Measurements from ENCODE around the gene PIH1D1.
"Not testable (repeated sequence)": the region's sequence is repeated elsewhere in the genome, so short reads cannot be mapped to it uniquely, and the experiment has no call there.

Gene PIH1D1

GRCh38 chr19:49469828-49470614, 18.4 kb upstream of the PIH1D1 start:
- Histone ChIP-seq H3K9me3 (ENCODE audit: control insufficient read depth in 2 of 2, low read length in 2 of 2) (no peaks in the 10 kb centered on the region), H3K36me3 (ENCODE audit: control insufficient read depth in 2 of 2, insufficient read depth in 2 of 2, low read length in 2 of 2) (peaks cover 4 to 7% of the 10 kb centered on the region in 2 donors), H3K9ac (ENCODE audit: low read depth in 1 of 2, low read length in 2 of 2) (peak overlapping the region in 1 of 2 donors; percentile 47), H3K27ac (ENCODE audit: low read depth in 2 of 2, low read length in 2 of 2) (peak overlapping the region in 1 of 2 donors; percentile 71), H3K4me3 (ENCODE audit: low read length in 2 of 2) (no peak overlapping the region), H3K4me1 (ENCODE audit: control insufficient read depth in 2 of 2, insufficient read depth in 2 of 2, low read length in 2 of 2) (peaks cover 12 to 17% of the 10 kb centered on the region in 2 donors), H3K27me3 (ENCODE audit: control insufficient read depth in 2 of 2, insufficient read depth in 2 of 2, low read length in 2 of 2) (no peaks in the 10 kb centered on the region)

GRCh38 chr19:49468746-49469447, 17.3 kb upstream of the PIH1D1 start:
- Histone ChIP-seq H3K27ac (ENCODE audit: low read depth in 2 of 2, low read length in 2 of 2) (peak overlapping the region; percentile 42 to 73), H3K36me3 (ENCODE audit: control insufficient read depth in 2 of 2, insufficient read depth in 2 of 2, low read length in 2 of 2) (peaks cover 7 to 9% of the 10 kb centered on the region in 2 donors), H3K9ac (ENCODE audit: low read depth in 1 of 2, low read length in 2 of 2) (peak overlapping the region in 1 of 2 donors; percentile 6), H3K4me1 (ENCODE audit: control insufficient read depth in 2 of 2, insufficient read depth in 2 of 2, low read length in 2 of 2) (peaks cover 10 to 15% of the 10 kb centered on the region in 2 donors), H3K4me3 (ENCODE audit: low read length in 2 of 2) (no peak overlapping the region), H3K27me3 (ENCODE audit: control insufficient read depth in 2 of 2, insufficient read depth in 2 of 2, low read length in 2 of 2) (no peaks in the 10 kb centered on the region), H3K9me3 (ENCODE audit: control insufficient read depth in 2 of 2, low read length in 2 of 2) (no peaks in the 10 kb centered on the region)

- Histone ChIP-seq H3K9me3 (ENCODE audit: control insufficient read depth in 2 of 2, low read length in 2 of 2) (no peaks in the 10 kb centered on the region), H3K4me1 (ENCODE audit: control insufficient read depth in 2 of 2, insufficient read depth in 2 of 2, low read length in 2 of 2) (peaks cover 5 to 12% of the 10 kb centered on the region in 2 donors), H3K4me3 (ENCODE audit: low read length in 2 of 2) (no peak overlapping the region), H3K9ac (ENCODE audit: low read depth in 1 of 2, low read length in 2 of 2) (no peak overlapping the region), H3K27me3 (ENCODE audit: control insufficient read depth in 2 of 2, insufficient read depth in 2 of 2, low read length in 2 of 2) (no peaks in the 10 kb centered on the region), H3K36me3 (ENCODE audit: control insufficient read depth in 2 of 2, insufficient read depth in 2 of 2, low read length in 2 of 2) (peaks cover 7 to 10% of the 10 kb centered on the region in 2 donors), H3K27ac (ENCODE audit: low read depth in 2 of 2, low read length in 2 of 2) (peak overlapping the region in 1 of 2 donors; percentile 73)
Measured at GRCh38 chr19:49468199-49468598, 16.6 kb upstream of the PIH1D1 start.

- H3K36me3 ChIP-seq (ENCODE audit: control insufficient read depth in 2 of 2, insufficient read depth in 2 of 2, low read length in 2 of 2) = peaks cover 7 to 10% of the 10 kb centered on the region in 2 donors
- peaks cover 5 to 12% of the 10 kb centered on the region in 2 donors for H3K4me1 ChIP-seq (ENCODE audit: control insufficient read depth in 2 of 2, insufficient read depth in 2 of 2, low read length in 2 of 2)
Measured at GRCh38 chr19:49465371-49465770, 13.8 kb upstream of the PIH1D1 start.

GRCh38 chr19:49463960-49464740, 12.5 kb upstream of the PIH1D1 start:
- Histone ChIP-seq H3K9ac (ENCODE audit: low read depth in 1 of 2, low read length in 2 of 2) (no peak overlapping the region), H3K4me3 (ENCODE audit: low read length in 2 of 2) (no peak overlapping the region), H3K4me1 (ENCODE audit: control insufficient read depth in 2 of 2, insufficient read depth in 2 of 2, low read length in 2 of 2) (peaks cover 3 to 7% of the 10 kb centered on the region in 2 donors), H3K27me3 (ENCODE audit: control insufficient read depth in 2 of 2, insufficient read depth in 2 of 2, low read length in 2 of 2) (no peaks in the 10 kb centered on the region), H3K9me3 (ENCODE audit: control insufficient read depth in 2 of 2, low read length in 2 of 2) (no peaks in the 10 kb centered on the region), H3K27ac (ENCODE audit: low read depth in 2 of 2, low read length in 2 of 2) (no peak overlapping the region), H3K36me3 (ENCODE audit: control insufficient read depth in 2 of 2, insufficient read depth in 2 of 2, low read length in 2 of 2) (peaks cover 7 to 16% of the 10 kb centered on the region in 2 donors)

More at GRCh38 chr19:49465371-49465770, 13.8 kb upstream of the PIH1D1 start:
- no peaks in the 10 kb centered on the region for H3K27me3 ChIP-seq (ENCODE audit: control insufficient read depth in 2 of 2, insufficient read depth in 2 of 2, low read length in 2 of 2)
- no peak overlapping the region for H3K9ac ChIP-seq (ENCODE audit: low read depth in 1 of 2, low read length in 2 of 2)
- no peak overlapping the region for H3K27ac ChIP-seq (ENCODE audit: low read depth in 2 of 2, low read length in 2 of 2)
- H3K4me3 ChIP-seq (ENCODE audit: low read length in 2 of 2) = no peak overlapping the region
- H3K9me3 ChIP-seq (ENCODE audit: control insufficient read depth in 2 of 2, low read length in 2 of 2) = no peaks in the 10 kb centered on the region

- Histone ChIP-seq H3K27ac (ENCODE audit: low read depth in 2 of 2, low read length in 2 of 2) (no peak overlapping the region), H3K27me3 (ENCODE audit: control insufficient read depth in 2 of 2, insufficient read depth in 2 of 2, low read length in 2 of 2) (no peaks in the 10 kb centered on the region), H3K4me3 (ENCODE audit: low read length in 2 of 2) (no peak overlapping the region), H3K9me3 (ENCODE audit: control insufficient read depth in 2 of 2, low read length in 2 of 2) (no peaks in the 10 kb centered on the region), H3K36me3 (ENCODE audit: control insufficient read depth in 2 of 2, insufficient read depth in 2 of 2, low read length in 2 of 2) (peaks cover 7 to 17% of the 10 kb centered on the region in 2 donors), H3K9ac (ENCODE audit: low read depth in 1 of 2, low read length in 2 of 2) (no peak overlapping the region), H3K4me1 (ENCODE audit: control insufficient read depth in 2 of 2, insufficient read depth in 2 of 2, low read length in 2 of 2) (peaks cover 3 to 6% of the 10 kb centered on the region in 2 donors)
Measured at GRCh38 chr19:49462492-49462891, 10.9 kb upstream of the PIH1D1 start.

GRCh38 chr19:49461656-49462055, 10.0 kb upstream of the PIH1D1 start:
- H3K4me3 ChIP-seq (ENCODE audit: low read length in 2 of 2) = no peak overlapping the region
- no peaks in the 10 kb centered on the region for H3K27me3 ChIP-seq (ENCODE audit: control insufficient read depth in 2 of 2, insufficient read depth in 2 of 2, low read length in 2 of 2)
- H3K27ac ChIP-seq (ENCODE audit: low read depth in 2 of 2, low read length in 2 of 2) = no peak overlapping the region
- H3K9me3 ChIP-seq (ENCODE audit: control insufficient read depth in 2 of 2, low read length in 2 of 2) = no peaks in the 10 kb centered on the region
- H3K9ac ChIP-seq (ENCODE audit: low read depth in 1 of 2, low read length in 2 of 2) = no peak overlapping the region
- peaks cover 7 to 17% of the 10 kb centered on the region in 2 donors for H3K36me3 ChIP-seq (ENCODE audit: control insufficient read depth in 2 of 2, insufficient read depth in 2 of 2, low read length in 2 of 2)
- H3K4me1 ChIP-seq (ENCODE audit: control insufficient read depth in 2 of 2, insufficient read depth in 2 of 2, low read length in 2 of 2) = peaks cover 3 to 6% of the 10 kb centered on the region in 2 donors

GRCh38 chr19:49461130-49461529, 9.5 kb upstream of the PIH1D1 start:
- H3K4me1 ChIP-seq (ENCODE audit: control insufficient read depth in 2 of 2, insufficient read depth in 2 of 2, low read length in 2 of 2); H3K9me3 ChIP-seq (ENCODE audit: control insufficient read depth in 2 of 2, low read length in 2 of 2); H3K27ac ChIP-seq (ENCODE audit: low read depth in 2 of 2, low read length in 2 of 2); H3K27me3 ChIP-seq (ENCODE audit: control insufficient read depth in 2 of 2, insufficient read depth in 2 of 2, low read length in 2 of 2); H3K9ac ChIP-seq (ENCODE audit: low read depth in 1 of 2, low read length in 2 of 2); H3K4me3 ChIP-seq (ENCODE audit: low read length in 2 of 2): not testable (repeated sequence)
- peaks cover 4 to 14% of the 10 kb centered on the region in 2 donors for H3K36me3 ChIP-seq (ENCODE audit: control insufficient read depth in 2 of 2, insufficient read depth in 2 of 2, low read length in 2 of 2)

- Histone ChIP-seq H3K9me3 (ENCODE audit: control insufficient read depth in 2 of 2, low read length in 2 of 2) (no peaks in the 10 kb centered on the region), H3K9ac (ENCODE audit: low read depth in 1 of 2, low read length in 2 of 2) (no peak overlapping the region), H3K36me3 (ENCODE audit: control insufficient read depth in 2 of 2, insufficient read depth in 2 of 2, low read length in 2 of 2) (peaks cover 0 to 12% of the 10 kb centered on the region in 2 donors), H3K4me1 (ENCODE audit: control insufficient read depth in 2 of 2, insufficient read depth in 2 of 2, low read length in 2 of 2) (peaks cover 3 to 7% of the 10 kb centered on the region in 2 donors), H3K27me3 (ENCODE audit: control insufficient read depth in 2 of 2, insufficient read depth in 2 of 2, low read length in 2 of 2) (no peaks in the 10 kb centered on the region), H3K4me3 (ENCODE audit: low read length in 2 of 2) (no peak overlapping the region), H3K27ac (ENCODE audit: low read depth in 2 of 2, low read length in 2 of 2) (no peak overlapping the region)
Measured at GRCh38 chr19:49459388-49459787, 7.8 kb upstream of the PIH1D1 start.

Measured in mucosa of rectum (tissue), 2 donors.